Right lung (tissue), 5 donors: ENCODE results near the gene GBGT1. TPM values are rescaled to one million over a fixed set of nuclear protein-coding genes. Genes with fewer than 3 reads are reported as not detected.
A peak's percentile ranks its signal among the peaks of the same experiment; 100 is the strongest.

Experiments used
- DNase-seq, 2 donors: peaks; one replicate each; pipeline ENCODE4 v3.0.0-alpha.2; 2013
- polyA plus RNA-seq, 5 donors: library from polyadenylated mRNA; unstranded; fragments of 120-200 nt; gene quantifications; one replicate each; pipeline versions ENCODE4 v1.2.1 to v1.2.3, GENCODE V29; 2013; ENCODE audit warnings: inconsistent platforms in 1 of 5, low replicate concordance in 1 of 5; ENCODE audit not compliant: insufficient read length in 5 of 5, insufficient read depth in 1 of 5

Gene GBGT1
- polyA plus RNA-seq, 5 donors, result 2.9 to 6.0 (median 4.0) TPM

- DNase-seq, result no peak
These were observed 1.7 kb upstream of the GBGT1 start for GRCh38 chr9:133165452-133165730.

GRCh38 chr9:133164191-133164590 is 477 bp upstream of the GBGT1 start:
- no peak for DNase-seq

GRCh38 chr9:133162861-133163503 is 732 bp downstream of the GBGT1 start:
- no peak for DNase-seq

DNA sequence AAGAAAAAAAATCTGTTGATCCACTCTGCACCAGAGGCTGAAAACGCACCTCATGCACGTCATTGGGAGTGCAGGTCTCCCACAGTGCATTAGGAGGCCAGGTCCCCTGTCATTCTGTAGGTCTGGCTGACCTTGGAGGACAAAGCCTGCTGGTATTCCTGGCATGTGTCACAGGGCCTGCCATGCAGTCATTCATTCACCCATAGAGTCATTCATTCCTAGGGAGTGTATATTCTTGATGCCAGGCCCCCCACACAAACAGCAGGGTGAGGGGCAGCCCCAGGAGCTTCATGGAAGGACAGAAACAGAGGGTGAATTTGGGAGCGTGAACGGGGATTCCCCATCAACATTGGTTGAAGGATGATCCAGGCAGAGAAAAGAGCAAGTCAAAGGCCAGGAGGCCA is 2.2 kb downstream of the GBGT1 start:
- DNase-seq, result no peak

- no peak for DNase-seq
These were observed 2.8 kb downstream of the GBGT1 start for GRCh38 chr9:133160742-133161546.

DNA sequence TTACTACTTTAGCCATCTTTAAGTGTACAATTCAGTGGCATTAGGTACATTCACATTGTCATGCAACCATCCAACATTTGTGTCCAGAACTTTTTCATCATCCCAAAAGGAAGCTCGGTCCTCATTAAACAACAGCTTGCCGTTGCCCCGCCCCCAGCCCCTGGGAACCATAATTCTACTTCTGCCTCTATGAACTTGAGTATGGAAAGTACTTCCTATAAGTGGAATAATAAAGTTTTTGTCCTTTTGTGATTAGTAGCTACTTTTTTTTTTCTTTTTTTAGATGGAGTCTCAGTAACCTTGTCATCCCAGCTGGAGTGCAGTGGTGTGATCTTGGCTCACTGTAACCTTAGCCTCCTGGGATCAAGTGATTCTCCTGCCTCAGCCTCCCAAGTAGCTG is 5.0 kb downstream of the GBGT1 start:
- no peak for DNase-seq

- DNase-seq, result no peak
These were observed 8.6 kb downstream of the GBGT1 start for GRCh38 chr9:133155156-133155555.

DNA sequence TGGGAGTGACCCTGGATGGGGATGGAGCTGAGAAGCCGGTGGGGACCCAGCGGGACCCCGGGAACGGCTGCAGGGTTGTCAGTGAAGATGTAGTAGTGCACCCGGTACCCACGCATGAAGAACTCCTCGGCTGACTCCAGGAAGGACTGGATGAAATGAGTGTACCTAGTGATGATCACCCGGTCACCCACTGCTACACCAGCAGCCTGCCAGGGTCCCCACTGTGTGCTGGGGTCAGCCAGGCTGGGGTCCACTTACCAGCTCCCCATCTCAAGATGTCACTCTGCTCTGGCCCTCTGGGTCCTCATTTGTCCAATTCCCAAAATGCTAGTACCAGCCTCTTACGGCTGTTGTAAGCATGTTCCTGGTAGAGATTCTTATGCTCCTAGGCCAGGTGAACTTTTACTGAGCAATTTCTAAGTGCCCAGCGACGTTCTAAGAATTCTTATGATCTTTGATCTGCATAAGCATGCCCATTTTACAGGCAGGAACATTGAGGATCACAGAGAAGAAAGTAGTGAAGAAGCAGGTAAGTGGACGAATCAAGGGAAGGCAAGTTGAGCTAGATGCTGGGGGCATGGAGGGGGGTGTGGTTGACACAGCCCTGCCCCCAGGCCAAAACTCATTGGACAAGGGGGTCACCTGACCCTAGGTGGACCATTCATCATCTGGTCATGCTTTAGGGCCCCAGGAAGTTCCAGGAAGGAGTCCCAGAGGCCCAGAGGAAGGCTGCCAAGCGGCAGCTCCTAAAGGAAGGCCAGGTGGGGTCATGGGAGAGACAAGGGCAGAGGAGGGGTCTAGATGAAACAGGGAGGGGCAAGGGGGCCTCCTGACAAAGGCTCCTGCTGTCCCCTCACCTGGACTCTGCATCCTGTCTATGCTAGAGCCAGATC is 9.4 kb downstream of the GBGT1 start:
- DNase-seq, result no peak

- no peak for DNase-seq
These were observed 10.3 kb downstream of the GBGT1 start for GRCh38 chr9:133153227-133154096.

DNA sequence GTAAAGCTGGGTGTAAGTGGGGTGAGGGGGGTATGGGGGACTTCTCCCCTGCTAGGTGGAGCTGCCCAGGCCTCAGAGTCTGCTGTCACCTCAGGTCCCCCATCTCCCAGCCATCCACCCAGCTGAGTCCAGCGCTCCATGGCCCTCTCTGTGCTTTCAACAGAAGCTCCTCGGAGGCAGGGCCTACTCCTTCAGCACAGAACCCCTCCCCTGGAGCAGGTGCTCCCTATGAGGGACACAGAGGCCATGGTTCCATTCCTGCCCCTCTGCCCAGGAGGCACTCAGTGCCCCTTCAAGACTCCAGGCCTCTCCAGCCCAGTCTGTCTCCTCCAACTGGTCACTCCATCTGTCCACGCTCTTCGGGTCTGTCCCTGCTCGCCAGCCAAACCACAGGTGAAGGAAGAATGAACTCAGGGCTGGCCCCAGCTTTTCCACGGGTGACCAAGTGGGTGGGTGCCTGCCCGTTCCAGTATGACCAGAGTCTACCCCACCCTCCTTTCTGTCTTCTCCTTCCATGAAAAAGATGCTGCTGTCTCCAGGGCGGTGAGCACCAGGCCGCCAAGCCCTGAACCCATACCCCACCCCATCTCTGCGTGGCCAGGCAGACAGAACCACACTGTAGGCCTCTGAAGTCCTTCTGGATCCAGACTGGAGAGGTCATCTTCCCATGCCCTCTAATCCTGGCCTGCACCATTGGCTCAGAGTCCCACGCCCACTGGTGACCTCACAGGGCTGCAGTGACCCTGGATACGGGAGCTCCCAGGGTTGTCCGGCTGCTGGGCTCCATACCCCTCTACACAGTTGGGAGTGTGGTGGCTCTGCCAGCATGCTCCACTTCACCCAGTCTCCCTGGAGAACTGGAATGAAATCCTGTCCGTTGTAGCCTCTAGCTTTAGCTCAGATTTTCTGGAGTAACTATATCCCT is 11.9 kb downstream of the GBGT1 start:
- DNase-seq, result no peak

GRCh38 chr9:133151041-133151440 is 12.7 kb downstream of the GBGT1 start:
- no peak for DNase-seq

DNA sequence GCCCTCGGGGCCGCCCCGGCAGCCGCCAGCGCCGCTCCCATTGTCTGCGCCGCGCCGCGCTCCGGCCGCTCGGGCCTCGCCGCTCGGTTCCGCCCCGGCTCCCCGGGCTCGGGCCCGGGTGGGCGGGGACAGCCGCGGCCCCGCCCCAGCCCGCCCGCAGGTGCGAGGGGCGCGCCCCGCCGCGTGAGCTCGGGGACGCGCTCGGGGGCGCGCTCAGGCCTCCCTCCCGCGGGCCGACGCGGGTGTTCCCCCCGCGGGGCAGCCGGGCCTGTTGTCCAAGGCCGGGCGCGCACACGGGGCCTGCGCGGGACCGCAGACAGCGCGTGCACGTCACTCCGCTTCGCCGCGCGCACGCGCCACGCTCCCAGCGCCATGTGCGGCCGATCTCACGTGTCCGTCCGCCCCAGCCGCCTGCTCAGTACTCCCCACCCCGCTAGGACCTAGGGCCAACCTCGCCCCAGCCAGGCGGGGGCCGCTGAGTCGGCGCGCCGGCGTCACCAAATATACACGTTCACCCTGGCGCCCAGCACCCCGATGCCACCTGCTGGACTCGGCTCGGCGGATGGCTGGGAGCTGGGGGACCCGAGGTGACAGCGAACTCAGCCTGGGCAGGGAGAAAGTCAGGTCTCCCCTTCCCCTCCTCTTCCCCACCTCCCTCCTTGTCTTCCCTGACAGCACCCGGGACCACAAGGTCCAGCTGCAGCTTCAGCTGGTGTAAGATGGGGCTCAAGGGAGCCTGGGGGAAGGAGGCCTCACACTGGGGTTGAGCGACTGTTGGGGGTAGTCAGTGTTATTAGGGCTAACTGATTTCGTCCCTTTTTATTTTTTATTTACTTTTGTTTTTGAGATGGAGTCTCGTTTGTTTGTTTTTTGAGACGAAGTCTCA is 14.3 kb downstream of the GBGT1 start:
- peak; percentile 81 to 84 for DNase-seq

GRCh38 chr9:133148199-133149129 is 15.2 kb downstream of the GBGT1 start:
- DNase-seq, result no peak

DNA sequence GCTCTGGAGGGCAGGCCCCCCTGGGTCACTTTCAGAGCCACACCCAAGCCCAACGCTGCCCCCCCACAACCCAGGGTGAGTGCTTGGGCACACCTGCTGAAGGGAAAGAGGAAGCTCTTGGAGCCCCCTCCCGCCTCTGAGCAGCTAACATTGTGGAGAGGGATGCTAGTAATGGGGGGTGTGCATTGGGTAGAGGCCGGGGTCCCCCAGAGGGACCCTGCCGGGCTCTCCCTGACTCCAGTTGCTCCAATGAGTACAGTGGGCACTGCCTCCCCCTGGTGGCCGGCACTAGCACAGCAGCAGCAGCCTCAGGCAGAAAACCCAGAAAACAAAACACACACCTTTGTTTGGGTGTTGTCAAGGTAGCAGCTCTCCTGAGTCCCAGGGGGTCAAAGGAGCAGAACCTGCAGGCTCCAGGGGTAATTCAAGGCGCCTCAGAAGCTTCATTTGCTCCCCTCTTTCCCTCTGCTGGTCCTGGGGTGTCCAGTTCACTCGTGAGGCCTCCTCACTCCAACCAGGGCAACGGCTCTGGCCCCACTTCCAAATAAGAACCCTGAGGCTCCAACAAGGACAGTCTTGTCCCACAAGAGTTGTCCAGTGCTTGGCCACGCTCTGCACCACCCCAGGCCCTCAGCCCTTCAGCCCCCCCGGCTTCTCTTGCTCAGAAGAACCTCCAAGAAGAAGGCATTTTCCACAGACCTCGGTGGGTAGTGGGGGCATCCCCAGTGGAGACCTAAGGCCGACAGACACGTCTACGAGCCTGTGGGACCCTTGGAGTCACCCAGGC is 16.1 kb downstream of the GBGT1 start:
- DNase-seq, result peak in 1 of 2 donors; percentile 66

DNA sequence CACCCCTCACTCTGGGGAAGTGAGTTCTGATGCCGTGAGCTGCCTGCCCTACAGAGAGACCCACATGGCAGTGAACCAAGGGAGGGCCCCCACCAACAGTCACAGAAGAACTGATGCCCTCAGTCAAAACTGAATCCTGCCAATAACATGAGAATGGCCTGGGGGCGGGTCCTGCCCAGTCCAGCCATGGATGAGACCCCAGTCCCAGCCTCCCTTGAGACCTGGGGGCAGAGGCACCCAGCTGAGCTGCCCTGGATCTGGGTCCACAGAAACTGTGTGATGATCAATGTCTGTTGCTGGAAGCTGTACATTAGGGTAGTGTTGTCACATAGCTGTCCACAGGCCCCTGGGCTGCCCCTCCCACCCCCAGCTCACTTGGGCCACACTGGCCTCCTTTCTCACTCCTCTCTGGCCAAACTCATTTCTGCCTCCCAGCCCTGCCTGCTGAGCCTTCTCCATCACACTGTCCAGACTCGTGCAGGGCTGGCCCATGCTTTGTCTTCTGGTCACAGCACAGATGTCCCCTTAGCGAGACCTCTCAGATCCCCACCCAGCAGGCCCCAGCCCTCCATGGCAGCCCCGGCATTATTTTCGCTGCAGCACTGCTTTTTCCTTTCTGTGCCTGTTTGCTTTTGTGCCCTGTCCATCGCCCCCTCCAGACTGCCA is 16.8 kb downstream of the GBGT1 start:
- DNase-seq, result no peak

DNA sequence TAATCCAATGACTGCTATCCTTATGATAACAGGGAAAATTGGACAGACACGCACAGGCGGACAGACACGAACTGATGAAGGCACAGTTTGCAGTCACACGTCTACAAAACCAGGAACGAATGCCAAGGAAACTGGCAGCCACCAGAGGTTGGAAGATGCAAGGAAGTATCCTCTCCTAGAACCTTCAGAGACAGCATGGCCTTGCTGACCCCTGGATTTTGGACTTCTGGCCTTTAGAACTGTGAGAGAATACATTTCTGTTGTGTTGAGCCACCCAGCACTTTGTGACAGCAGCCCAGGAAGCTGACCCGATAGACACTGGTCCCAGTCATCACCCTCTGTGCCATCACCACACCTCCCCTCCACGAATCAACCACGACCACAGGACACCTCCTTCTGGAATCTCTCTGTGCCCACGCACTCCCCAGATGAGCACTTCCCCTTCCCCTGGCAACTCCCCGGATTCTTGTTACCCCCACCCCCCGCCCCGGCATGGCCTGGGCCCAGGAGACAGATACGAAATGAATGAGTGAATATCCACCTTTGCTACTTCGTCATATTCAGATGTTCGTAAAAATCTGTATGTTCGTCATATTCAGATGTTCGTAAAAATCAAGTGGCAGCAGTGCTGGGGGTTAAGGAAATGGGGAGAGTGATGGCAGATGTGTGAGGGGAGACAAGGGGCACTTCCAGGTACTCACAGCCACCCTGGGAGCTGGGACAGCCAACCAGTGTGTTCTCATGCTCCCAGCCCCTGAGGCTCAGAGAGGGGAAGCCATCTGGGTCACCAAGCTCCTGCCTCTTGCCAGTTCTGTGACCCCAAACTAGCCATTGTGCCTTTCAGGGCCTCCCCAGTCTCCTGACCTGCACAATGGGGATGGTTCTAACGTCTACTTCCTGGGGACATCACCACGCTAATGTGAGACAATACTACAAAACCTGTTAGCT is 18.5 kb downstream of the GBGT1 start:
- no peak for DNase-seq
